GM23338 (cell line): ENCODE measurements around the gene RAB17.

Source experiments
- CREB1 ChIP-seq: fragments of 250-450 bp; sonication (Bioruptor Pico); IDR thresholded peaks from 2 replicates; pipeline ENCODE4 v1.5.0; 2020; ENCODE audit warnings: low read depth, mild to moderate bottlenecking, moderate library complexity
- EZH2 ChIP-seq: fragments of 200-600 bp; sonication (generic); IDR thresholded peaks from one replicate; pipeline ENCODE4 v1.8.0; 2017; ENCODE audit warnings: antibody characterized with exemption, mild to moderate bottlenecking, low read depth; ENCODE audit not compliant: unreplicated experiment
- EZH2phosphoT487 ChIP-seq: fragments of 200-600 bp; sonication (generic); IDR thresholded peaks from one replicate; pipeline ENCODE4 v1.8.1; 2018; ENCODE audit warnings: antibody characterized with exemption; ENCODE audit not compliant: unreplicated experiment
- JUNB ChIP-seq: IDR thresholded peaks from one replicate; pipeline ENCODE4 v1.6.1; 2016; ENCODE audit warnings: antibody characterized with exemption; ENCODE audit not compliant: unreplicated experiment
- NANOG ChIP-seq: IDR thresholded peaks from 2 replicates; pipeline ENCODE4 v1.6.1; 2016; ENCODE audit warnings: antibody characterized with exemption, borderline replicate concordance
- POLR2AphosphoS5 ChIP-seq: IDR thresholded peaks from 2 replicates; pipeline ENCODE4 v1.6.1; 2016; ENCODE audit warnings: antibody characterized with exemption, low read depth
- STAT1 ChIP-seq: IDR thresholded peaks from one replicate; pipeline ENCODE4 v1.6.1; 2016; ENCODE audit warnings: antibody characterized with exemption; ENCODE audit not compliant: unreplicated experiment
- ZNF114 ChIP-seq: fragments of 250-450 bp; sonication (Bioruptor Pico); IDR thresholded peaks from 2 replicates; pipeline ENCODE4 v1.5.0; 2020; ENCODE audit warnings: mild to moderate bottlenecking, moderate library complexity
- ZNF331 ChIP-seq: fragments of 250-450 bp; sonication (Bioruptor Pico); IDR thresholded peaks from 2 replicates; pipeline ENCODE4 v1.5.0; 2020; ENCODE audit warnings: low read depth, mild to moderate bottlenecking, moderate library complexity
- TF ChIP-seq, protein P1 (sequence below), 2 experiments: fragments of 200-600 bp in 1 of 2; sonication (generic) in 1 of 2; conservative IDR thresholded peaks; 2 replicates each; pipeline versions ENCODE4 v1.5.1 to v1.6.1; 2016 to 2017; ENCODE audit warnings: antibody characterized with exemption in 2 of 2, low read depth in 2 of 2, mild to moderate bottlenecking in 2 of 2, moderate library complexity in 1 of 2
- TF ChIP-seq, protein P2 (sequence below): IDR thresholded peaks from one replicate; pipeline ENCODE4 v1.6.1; 2018; ENCODE audit warnings: antibody characterized with exemption; ENCODE audit not compliant: unreplicated experiment
- TF ChIP-seq, protein P3 (sequence below): IDR thresholded peaks from 2 replicates; pipeline ENCODE4 v1.6.1; 2016; ENCODE audit warnings: antibody characterized with exemption

DNA sequence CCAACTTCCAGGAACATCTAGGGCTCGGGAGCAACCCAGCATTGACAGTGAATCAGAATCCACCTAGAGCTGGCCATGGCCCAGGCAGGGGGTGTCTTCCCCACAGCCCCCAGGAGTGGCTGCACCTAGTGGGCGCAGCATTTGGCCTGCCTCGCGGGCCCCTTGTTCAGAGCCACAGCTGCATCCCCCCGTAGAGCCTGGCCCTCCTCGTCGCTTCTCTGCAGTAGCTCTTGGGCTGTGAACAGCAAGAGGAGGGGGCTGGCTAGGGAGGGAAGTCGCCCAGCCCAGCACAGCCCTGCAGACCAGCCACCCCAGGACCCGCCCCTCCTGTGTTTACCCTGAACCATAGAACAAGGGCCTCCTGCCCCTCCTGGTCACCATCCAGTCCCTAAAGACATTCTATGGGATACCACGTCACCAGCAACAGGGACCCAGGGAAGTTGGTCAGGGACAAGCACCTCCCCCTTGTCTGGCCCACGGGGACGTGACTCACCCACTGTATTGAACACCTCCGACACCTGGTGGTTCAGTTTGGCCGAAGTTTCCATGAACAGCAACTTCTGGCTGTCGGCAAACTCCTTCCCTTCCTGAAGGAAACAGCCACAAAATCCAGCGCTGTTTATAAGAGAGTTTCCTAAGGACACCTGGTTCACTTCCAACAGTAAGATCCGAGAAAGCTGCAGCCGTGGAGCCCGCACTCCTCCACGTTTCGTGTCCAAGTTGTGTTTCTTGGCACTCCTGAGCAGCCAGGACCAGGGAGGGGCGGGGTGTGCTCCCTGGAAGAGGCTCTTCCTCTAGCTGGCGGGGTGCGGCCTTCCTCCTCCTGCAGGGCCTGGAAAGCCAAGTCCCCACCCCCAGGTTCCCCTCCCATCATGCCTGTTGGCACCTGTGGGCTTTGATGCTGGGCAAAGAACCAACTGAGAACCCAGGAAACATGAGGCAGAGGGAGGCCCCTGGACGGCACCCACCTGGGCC lies 15.4 kb downstream of the RAB17 start:
- no peak for TF ChIP-seq STAT1
- TF ChIP-seq, protein P1, sequence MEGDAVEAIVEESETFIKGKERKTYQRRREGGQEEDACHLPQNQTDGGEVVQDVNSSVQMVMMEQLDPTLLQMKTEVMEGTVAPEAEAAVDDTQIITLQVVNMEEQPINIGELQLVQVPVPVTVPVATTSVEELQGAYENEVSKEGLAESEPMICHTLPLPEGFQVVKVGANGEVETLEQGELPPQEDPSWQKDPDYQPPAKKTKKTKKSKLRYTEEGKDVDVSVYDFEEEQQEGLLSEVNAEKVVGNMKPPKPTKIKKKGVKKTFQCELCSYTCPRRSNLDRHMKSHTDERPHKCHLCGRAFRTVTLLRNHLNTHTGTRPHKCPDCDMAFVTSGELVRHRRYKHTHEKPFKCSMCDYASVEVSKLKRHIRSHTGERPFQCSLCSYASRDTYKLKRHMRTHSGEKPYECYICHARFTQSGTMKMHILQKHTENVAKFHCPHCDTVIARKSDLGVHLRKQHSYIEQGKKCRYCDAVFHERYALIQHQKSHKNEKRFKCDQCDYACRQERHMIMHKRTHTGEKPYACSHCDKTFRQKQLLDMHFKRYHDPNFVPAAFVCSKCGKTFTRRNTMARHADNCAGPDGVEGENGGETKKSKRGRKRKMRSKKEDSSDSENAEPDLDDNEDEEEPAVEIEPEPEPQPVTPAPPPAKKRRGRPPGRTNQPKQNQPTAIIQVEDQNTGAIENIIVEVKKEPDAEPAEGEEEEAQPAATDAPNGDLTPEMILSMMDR (conservative IDR thresholded peaks at IDR 0.05; ENCODE audit: low read depth in 2 of 2), result 0 out of 4 replicates have a peak, but pooled peaks of 1 of the 2 experiments have one; percentile 5
- no peak for TF ChIP-seq POLR2AphosphoS5
- TF ChIP-seq ZNF331 (CRISPR knock-in tag), result no peak
- TF ChIP-seq EZH2, result no peak
- TF ChIP-seq, protein P2, sequence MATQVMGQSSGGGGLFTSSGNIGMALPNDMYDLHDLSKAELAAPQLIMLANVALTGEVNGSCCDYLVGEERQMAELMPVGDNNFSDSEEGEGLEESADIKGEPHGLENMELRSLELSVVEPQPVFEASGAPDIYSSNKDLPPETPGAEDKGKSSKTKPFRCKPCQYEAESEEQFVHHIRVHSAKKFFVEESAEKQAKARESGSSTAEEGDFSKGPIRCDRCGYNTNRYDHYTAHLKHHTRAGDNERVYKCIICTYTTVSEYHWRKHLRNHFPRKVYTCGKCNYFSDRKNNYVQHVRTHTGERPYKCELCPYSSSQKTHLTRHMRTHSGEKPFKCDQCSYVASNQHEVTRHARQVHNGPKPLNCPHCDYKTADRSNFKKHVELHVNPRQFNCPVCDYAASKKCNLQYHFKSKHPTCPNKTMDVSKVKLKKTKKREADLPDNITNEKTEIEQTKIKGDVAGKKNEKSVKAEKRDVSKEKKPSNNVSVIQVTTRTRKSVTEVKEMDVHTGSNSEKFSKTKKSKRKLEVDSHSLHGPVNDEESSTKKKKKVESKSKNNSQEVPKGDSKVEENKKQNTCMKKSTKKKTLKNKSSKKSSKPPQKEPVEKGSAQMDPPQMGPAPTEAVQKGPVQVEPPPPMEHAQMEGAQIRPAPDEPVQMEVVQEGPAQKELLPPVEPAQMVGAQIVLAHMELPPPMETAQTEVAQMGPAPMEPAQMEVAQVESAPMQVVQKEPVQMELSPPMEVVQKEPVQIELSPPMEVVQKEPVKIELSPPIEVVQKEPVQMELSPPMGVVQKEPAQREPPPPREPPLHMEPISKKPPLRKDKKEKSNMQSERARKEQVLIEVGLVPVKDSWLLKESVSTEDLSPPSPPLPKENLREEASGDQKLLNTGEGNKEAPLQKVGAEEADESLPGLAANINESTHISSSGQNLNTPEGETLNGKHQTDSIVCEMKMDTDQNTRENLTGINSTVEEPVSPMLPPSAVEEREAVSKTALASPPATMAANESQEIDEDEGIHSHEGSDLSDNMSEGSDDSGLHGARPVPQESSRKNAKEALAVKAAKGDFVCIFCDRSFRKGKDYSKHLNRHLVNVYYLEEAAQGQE, result no peak
- no peak for TF ChIP-seq ZNF114 (CRISPR knock-in tag)
- no peak for TF ChIP-seq EZH2phosphoT487
- no peak for TF ChIP-seq JUNB
- TF ChIP-seq CREB1, result no peak
- TF ChIP-seq, protein P3, sequence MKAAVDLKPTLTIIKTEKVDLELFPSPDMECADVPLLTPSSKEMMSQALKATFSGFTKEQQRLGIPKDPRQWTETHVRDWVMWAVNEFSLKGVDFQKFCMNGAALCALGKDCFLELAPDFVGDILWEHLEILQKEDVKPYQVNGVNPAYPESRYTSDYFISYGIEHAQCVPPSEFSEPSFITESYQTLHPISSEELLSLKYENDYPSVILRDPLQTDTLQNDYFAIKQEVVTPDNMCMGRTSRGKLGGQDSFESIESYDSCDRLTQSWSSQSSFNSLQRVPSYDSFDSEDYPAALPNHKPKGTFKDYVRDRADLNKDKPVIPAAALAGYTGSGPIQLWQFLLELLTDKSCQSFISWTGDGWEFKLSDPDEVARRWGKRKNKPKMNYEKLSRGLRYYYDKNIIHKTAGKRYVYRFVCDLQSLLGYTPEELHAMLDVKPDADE, result no peak
- TF ChIP-seq NANOG, result no peak
